ENCODE measurements around the gene BTF3L4.
"Not testable (repeated sequence)": the region's sequence is repeated elsewhere in the genome, so short reads cannot be mapped to it uniquely, and the experiment has no call there.

BTF3L4 gene

DNA sequence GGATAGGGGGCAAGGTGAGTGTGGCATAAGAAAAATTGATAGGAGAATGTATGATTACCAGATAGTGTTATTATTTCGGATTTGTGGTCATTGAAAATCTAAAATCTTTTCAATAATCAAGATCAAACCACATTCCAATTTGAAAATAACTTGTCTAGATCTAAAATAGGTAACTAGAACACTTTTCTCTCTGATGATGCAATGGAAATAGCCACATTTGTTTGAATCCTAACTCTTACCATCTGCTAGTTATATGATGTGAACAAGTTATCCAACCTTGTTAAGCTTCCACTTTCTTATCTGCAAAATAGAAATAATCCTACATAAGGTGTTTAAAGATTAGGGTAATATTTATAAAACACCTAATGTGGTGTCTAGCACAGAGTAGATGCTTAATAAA lies 3.8 kb downstream of the BTF3L4 start:
- H3K36me3 Mint-ChIP-seq (ENCODE audit: insufficient read depth), result peaks cover 51% of the 10 kb centered on the region
- H3K9me3 Mint-ChIP-seq, result no peaks in the 10 kb centered on the region
- ATAC-seq (replicated peaks), result no peak
- no peak overlapping the region for H3K27ac Mint-ChIP-seq
- H3K4me3 Mint-ChIP-seq, result no peak overlapping the region
- no peak for DNase-seq
- H3K27me3 Mint-ChIP-seq, result no peaks in the 10 kb centered on the region
- H3K4me1 Mint-ChIP-seq (ENCODE audit: low read depth in 2 of 2), result peaks cover 32 to 47% of the 10 kb centered on the region in 2 donors

DNA sequence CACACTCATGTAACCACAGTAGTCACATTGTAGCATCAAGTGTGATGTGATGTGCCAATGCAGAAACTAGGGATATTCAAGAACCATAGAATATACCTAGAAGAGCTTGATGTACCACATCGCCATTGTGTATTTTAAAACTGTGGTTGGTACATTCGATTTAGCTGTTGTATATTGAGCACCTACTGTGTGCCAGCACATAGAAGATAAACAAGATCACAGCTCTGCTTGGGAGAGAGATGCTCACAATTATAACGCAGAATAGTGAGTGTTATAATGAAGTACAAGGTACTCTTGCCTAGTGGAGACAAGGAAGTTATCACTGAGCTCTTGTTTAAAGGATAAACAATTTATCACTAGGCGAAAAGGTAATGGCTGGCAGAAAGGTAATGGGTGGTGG lies 4.7 kb downstream of the BTF3L4 start:
- Mint-ChIP-seq H3K9me3 (no peaks in the 10 kb centered on the region), H3K27ac (no peak overlapping the region), H3K27me3 (no peaks in the 10 kb centered on the region), H3K4me1 (ENCODE audit: low read depth in 2 of 2) (peaks cover 28 to 41% of the 10 kb centered on the region in 2 donors), H3K36me3 (ENCODE audit: insufficient read depth) (peaks cover 56% of the 10 kb centered on the region), H3K4me3 (no peak overlapping the region)
- no peak for ATAC-seq (replicated peaks)
- no peak for DNase-seq

DNA sequence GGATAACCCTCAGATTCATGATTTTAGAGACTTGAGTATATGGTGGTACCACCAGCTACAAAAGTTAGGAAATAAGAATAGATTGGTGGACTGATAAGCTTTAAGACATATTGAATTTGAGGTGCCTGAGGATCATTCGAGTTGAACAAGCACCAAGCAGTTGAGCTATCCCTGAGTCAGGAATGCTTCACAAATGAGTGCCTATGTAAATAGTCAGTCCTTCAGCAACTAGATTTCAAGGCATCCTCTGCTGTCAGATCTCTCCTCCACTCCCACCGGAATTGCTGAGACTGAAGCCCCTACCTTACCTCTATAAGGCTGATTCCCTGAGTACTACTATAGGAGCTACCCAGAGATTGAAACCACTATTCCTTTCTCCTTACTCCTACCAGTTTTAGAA lies 7.1 kb downstream of the BTF3L4 start:
- Mint-ChIP-seq H3K27ac (no peak overlapping the region), H3K27me3 (no peaks in the 10 kb centered on the region), H3K36me3 (ENCODE audit: insufficient read depth) (peaks cover 65% of the 10 kb centered on the region), H3K4me3 (no peak overlapping the region), H3K4me1 (ENCODE audit: low read depth in 2 of 2) (peaks cover 11 to 27% of the 10 kb centered on the region in 2 donors), H3K9me3 (no peaks in the 10 kb centered on the region)
- no peak for DNase-seq
- no peak for ATAC-seq (replicated peaks)

DNA sequence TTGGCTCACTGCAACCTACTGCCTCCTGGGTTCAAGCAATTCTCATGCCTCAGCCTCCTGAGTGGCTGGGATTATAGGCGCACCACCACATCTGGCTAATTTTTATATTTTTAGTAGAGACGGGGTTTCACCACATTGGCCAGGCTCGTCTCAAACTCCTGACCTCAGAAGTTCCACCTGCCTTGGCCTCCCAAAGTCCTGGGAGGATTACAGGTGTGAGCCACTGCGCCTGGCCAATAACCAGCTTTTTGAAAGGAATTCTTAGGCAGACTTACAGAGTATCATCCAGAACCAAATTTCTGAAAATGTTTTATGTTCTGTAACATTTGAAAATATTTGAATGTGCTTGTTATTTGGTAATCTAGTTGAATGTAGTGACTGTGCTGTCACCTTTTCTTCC lies 14.6 kb downstream of the BTF3L4 start:
- Mint-ChIP-seq H3K9me3 (no peaks in the 10 kb centered on the region), H3K4me1 (ENCODE audit: low read depth in 2 of 2) (peaks cover 8 to 20% of the 10 kb centered on the region in 2 donors), H3K27me3 (no peaks in the 10 kb centered on the region), H3K27ac (peak overlapping the region in 1 of 2 donors; percentile 23), H3K36me3 (ENCODE audit: insufficient read depth) (peaks cover 51% of the 10 kb centered on the region), H3K4me3 (no peak overlapping the region)
- ATAC-seq (replicated peaks) (no peak), DNase-seq (no peak)

DNA sequence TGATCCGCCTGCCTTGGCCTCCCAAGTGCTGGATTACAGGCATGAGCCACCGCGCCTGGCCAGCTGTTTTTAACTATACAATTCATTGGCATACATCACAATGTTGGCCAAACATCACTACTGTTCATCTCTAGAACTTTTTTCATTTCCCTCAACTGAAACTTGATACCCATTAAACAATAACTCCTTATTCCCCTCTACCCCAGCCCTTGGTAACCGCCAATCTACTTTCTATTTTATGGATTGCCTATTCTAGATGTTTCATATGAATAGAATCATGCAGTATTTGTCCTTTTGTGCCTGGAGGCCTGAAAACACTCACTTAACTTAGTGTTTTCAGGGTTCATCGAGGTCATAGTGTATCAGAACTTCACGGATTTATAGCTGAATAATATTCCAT lies 16.2 kb downstream of the BTF3L4 start:
- no peak overlapping the region for H3K4me3 Mint-ChIP-seq

DNA sequence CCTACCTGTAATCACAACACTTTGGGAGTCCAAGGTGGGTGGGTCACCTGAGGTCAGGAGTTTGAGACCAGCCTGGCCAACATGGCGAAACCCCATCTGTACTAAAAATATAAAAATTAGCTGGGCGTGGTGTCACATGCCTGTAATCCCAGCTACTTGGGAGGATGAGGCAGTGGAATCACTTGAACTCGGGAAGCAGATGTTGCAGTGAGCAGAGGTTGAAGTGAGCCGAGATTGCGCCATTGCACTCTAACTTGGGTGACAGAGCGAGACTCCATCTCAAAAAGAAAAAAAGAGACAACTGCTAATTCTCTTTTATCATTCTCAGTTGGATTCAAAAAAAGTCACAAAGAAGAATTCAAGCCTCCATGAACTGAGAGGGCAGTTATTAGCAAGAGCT lies 21.2 kb downstream of the BTF3L4 start:
- H3K27ac Mint-ChIP-seq; H3K9me3 Mint-ChIP-seq; ATAC-seq (replicated peaks); H3K27me3 Mint-ChIP-seq; H3K4me1 Mint-ChIP-seq (ENCODE audit: low read depth in 2 of 2); DNase-seq; H3K4me3 Mint-ChIP-seq: not testable (repeated sequence)
- peaks cover 36% of the 10 kb centered on the region for H3K36me3 Mint-ChIP-seq (ENCODE audit: insufficient read depth)

More for the DNA sequence above, 16.2 kb downstream of the BTF3L4 start:
- DNase-seq, result no peak
- no peak for ATAC-seq (replicated peaks)
- H3K27ac Mint-ChIP-seq, result peak overlapping the region in 1 of 2 donors; percentile 5
- no peaks in the 10 kb centered on the region for H3K27me3 Mint-ChIP-seq
- peaks cover 7 to 20% of the 10 kb centered on the region in 2 donors for H3K4me1 Mint-ChIP-seq (ENCODE audit: low read depth in 2 of 2)
- H3K9me3 Mint-ChIP-seq, result no peaks in the 10 kb centered on the region
- H3K36me3 Mint-ChIP-seq (ENCODE audit: insufficient read depth), result peaks cover 44% of the 10 kb centered on the region

DNA sequence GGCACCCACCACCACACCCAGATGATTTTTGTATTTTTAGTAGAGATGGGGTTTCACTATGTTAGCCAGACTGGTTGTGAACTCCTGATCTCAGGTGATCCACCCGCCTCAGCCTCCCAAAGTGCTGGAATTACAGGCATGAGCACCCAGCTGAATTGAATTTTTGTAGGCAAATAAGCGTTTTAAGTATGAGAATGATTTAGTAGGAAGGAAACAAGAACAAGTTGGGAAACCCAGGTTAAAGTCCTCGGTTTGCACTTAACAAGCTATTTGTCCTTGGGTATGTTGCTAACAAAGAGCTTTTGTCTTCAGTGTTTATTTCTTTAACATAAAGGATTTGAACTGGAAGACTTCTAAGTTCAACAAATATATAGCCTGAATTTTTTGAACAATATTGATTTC lies 23.9 kb downstream of the BTF3L4 start:
- Mint-ChIP-seq H3K4me1 (ENCODE audit: low read depth in 2 of 2) (peaks cover 0 to 2% of the 10 kb centered on the region in 2 donors), H3K4me3 (no peak overlapping the region), H3K27ac (peak overlapping the region in 1 of 2 donors; percentile 22), H3K27me3 (no peaks in the 10 kb centered on the region), H3K36me3 (ENCODE audit: insufficient read depth) (peaks cover 34% of the 10 kb centered on the region), H3K9me3 (no peaks in the 10 kb centered on the region)
- no peak for DNase-seq
- no peak for ATAC-seq (replicated peaks)

DNA sequence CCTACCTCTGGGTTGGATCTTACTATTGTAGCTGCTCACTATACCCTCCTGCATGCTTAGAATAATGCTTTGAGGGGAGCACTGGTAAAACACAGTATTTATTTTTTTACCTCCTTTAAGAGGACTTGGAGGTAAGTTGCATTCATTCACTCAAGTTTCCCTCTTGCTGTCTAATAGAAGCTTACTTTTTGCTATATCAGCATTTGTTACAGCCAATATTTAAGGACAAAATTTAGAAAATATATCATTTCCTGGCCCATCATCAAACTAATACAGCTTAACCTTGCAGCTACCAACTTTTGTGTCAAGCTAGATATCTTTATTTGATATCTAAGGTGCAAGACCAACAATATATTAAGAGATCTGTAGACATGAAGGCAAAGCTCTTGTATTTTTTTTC lies 31.8 kb downstream of the BTF3L4 start:
- peaks cover 50% of the 10 kb centered on the region for H3K36me3 Mint-ChIP-seq (ENCODE audit: insufficient read depth)
- DNase-seq; H3K4me3 Mint-ChIP-seq; ATAC-seq (replicated peaks); H3K4me1 Mint-ChIP-seq (ENCODE audit: low read depth in 2 of 2); H3K27ac Mint-ChIP-seq; H3K9me3 Mint-ChIP-seq; H3K27me3 Mint-ChIP-seq: not testable (repeated sequence)

DNA sequence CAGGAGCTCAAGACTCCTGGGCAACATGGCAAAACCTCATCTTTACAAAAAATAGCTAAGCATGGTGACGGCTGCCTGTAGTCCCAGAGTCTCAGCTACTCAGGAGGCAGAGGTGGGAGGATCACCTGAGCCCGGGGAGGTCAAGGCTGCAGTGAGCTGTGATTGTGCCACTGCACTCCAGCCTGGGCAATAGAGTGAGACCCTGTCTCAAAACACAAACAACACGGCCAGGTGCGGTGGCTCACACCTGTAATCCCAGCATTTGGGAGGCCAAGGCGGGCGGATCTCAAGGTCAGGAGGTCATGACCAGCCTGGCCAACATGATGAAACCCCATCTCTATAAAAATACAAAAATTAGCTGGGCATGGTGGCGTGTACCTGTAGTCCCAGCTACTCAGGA lies 38.2 kb downstream of the BTF3L4 start:
- H3K27ac Mint-ChIP-seq; H3K4me3 Mint-ChIP-seq; H3K9me3 Mint-ChIP-seq; DNase-seq; H3K27me3 Mint-ChIP-seq; ATAC-seq (replicated peaks); H3K4me1 Mint-ChIP-seq (ENCODE audit: low read depth in 2 of 2): not testable (repeated sequence)
- peaks cover 19% of the 10 kb centered on the region for H3K36me3 Mint-ChIP-seq (ENCODE audit: insufficient read depth)

DNA sequence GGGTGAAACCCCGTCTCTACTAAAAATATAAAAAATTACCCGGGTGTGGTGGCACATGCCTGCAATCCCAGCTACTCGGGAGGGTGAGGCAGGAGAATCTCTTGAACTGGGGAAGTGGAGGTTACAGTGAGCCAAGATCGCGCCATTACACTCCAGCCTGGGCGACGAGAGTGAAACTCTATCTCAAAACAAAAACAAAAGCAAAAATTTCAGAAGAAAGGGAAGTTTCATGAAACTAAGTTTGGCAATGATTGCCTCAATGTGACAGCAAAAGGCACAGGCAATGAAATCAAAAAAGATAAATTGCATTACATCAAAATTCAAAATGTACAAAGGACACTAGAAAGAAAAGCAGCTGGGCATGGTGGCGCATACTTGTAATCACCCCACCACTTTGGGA lies 40.1 kb downstream of the BTF3L4 start:
- Mint-ChIP-seq H3K4me3 (no peak overlapping the region), H3K4me1 (ENCODE audit: low read depth in 2 of 2) (no peaks in the 10 kb centered on the region), H3K27ac (no peak overlapping the region), H3K9me3 (no peaks in the 10 kb centered on the region), H3K27me3 (no peaks in the 10 kb centered on the region), H3K36me3 (ENCODE audit: insufficient read depth) (peaks cover 6% of the 10 kb centered on the region)
- ATAC-seq (replicated peaks) (no peak), DNase-seq (no peak)

DNA sequence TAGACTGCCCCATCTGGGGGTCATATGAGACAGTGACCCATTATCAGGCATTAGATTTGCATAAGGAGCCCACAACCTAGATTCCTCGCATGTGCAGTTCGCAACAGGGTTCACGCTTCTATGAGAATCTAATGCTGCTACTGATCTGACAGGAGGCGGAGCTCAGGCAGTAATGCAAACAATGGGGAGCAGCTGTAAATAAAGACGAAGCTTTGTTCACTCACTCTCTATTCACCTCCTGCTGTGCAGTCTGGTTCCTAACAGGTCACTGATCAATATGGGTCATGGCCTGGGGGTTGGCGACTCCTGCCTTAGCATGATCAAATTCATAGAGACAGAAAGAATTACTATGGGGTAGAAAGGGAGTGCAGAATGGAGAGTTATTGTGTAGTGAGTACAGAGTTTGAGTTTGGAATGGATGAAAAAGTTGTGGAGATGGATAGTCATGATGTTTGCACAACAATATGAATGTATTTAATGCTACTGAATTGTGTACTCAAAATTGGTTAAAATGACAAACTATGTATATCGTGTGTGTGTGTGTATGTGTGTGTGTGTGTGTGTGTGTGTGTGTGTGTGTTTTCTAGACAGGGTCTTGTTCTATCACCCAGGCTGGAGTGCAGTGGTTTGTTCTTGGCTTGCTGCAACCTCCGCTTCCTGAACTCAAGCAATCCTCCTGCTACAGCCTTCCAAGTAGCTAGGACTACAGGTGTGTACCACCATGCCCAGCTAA lies 42.2 kb downstream of the BTF3L4 start:
- H3K4me1 Mint-ChIP-seq (ENCODE audit: low read depth in 2 of 2), result no peaks in the 10 kb centered on the region
- ATAC-seq (replicated peaks) (no peak), DNase-seq (no peak)
- no peaks in the 10 kb centered on the region for H3K36me3 Mint-ChIP-seq (ENCODE audit: insufficient read depth)
- no peaks in the 10 kb centered on the region for H3K9me3 Mint-ChIP-seq
- no peaks in the 10 kb centered on the region for H3K27me3 Mint-ChIP-seq
- H3K27ac Mint-ChIP-seq, result no peak overlapping the region
- no peak overlapping the region for H3K4me3 Mint-ChIP-seq

DNA sequence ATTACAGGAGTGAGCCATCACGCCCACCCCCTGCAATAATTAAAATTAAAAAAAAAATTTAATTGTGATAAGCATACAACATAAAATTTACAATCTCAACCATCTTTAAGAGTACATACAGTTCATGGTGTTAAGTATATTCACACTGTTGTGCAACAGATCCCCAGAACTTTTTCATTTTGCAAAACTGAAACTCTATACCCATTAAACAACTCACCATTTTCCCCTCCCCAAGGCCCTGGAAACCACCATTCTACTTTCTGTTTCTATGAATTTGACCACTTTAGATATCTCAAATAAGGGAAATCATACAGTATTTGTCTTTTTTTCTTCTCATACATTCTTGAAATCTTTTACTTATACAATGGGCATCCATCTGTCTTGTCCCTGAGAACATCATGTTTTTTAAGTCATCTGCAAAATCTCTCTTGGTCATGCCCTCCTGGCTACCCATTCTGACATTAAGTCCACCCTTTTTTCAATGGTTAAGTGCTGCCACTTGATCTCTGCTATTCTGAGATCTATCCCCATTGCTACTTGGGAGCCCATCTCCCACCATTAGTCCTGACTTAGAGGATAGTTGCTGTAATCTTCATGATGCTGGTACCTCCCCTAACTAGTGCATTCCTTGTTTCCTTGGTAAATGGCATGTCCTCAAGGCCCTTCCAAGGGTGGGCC lies 46.4 kb downstream of the BTF3L4 start:
- Mint-ChIP-seq H3K36me3 (ENCODE audit: insufficient read depth) (no peaks in the 10 kb centered on the region), H3K4me3 (no peak overlapping the region), H3K27me3 (no peaks in the 10 kb centered on the region), H3K9me3 (no peaks in the 10 kb centered on the region), H3K27ac (no peak overlapping the region), H3K4me1 (ENCODE audit: low read depth in 2 of 2) (no peaks in the 10 kb centered on the region)
- ATAC-seq (replicated peaks), result no peak
- no peak for DNase-seq

DNA sequence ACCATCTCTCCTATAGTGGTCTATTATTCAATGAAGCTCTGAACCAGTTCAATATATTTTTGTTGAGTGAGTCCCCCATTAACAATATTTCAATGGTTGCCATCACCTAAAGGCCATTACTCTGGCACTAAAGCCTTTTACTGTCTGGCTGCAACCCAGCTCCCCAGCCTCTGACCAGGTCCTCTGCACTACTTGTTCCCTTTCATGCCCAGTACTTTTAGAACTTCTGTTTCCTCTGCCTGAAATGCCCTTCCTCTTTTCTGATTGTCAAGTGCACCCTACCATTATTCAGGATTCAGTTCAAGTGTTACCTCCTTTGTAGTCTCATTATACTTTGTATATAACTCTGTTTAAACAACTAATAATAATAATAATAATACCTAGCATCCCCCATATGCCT lies 55.4 kb downstream of the BTF3L4 start:
- H3K27ac Mint-ChIP-seq, result no peak overlapping the region
- H3K27me3 Mint-ChIP-seq, result no peaks in the 10 kb centered on the region
- no peak for ATAC-seq (replicated peaks)
- no peaks in the 10 kb centered on the region for H3K4me1 Mint-ChIP-seq (ENCODE audit: low read depth in 2 of 2)
- no peaks in the 10 kb centered on the region for H3K36me3 Mint-ChIP-seq (ENCODE audit: insufficient read depth)
- H3K9me3 Mint-ChIP-seq, result no peaks in the 10 kb centered on the region
- no peak overlapping the region for H3K4me3 Mint-ChIP-seq
- DNase-seq, result no peak

DNA sequence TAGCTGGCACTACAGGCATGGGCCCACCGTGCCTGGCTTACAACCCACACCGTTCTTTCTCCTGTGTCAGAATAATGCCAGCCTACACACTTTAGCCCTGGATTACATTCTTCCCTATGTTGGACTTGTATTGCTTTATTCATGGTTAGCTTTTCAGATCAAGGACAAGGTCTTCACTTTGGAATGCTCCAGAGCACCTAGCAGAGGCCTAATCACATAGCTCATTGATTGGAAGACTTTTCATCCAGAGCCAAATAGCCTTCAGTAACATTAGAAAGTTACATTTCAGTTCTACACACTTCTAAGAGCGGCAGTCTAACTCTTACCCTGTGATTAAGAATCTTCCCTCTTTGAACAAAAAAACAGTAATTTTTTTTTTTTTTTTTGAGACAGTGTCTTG lies 56.4 kb downstream of the BTF3L4 start:
- Mint-ChIP-seq H3K4me1 (ENCODE audit: low read depth in 2 of 2) (no peaks in the 10 kb centered on the region), H3K4me3 (no peak overlapping the region), H3K27ac (no peak overlapping the region), H3K27me3 (no peaks in the 10 kb centered on the region), H3K9me3 (no peaks in the 10 kb centered on the region), H3K36me3 (ENCODE audit: insufficient read depth) (no peaks in the 10 kb centered on the region)
- ATAC-seq (replicated peaks), result no peak
- no peak for DNase-seq
